Stimulated activated CD8-positive, alpha-beta memory T cell treated with anti-CD3 and anti-CD28 coated beads, Interleukin-4, amount 100 ng/mL, for 1 hour (primary cell): Measurements from ENCODE around the gene UNC5C.

Experiments
- DNase-seq, 2 donors: peaks; one replicate each; pipeline ENCODE4 v3.0.0-alpha.2; 2020; ENCODE audit warnings: low read depth in 2 of 2, low spot score in 1 of 2

Gene UNC5C

GRCh38 chr4:95409127-95409526 is 139.6 kb downstream of the UNC5C start:
- DNase-seq, result no peak

GRCh38 chr4:95402299-95402698 is 146.5 kb downstream of the UNC5C start:
- no peak for DNase-seq

DNA sequence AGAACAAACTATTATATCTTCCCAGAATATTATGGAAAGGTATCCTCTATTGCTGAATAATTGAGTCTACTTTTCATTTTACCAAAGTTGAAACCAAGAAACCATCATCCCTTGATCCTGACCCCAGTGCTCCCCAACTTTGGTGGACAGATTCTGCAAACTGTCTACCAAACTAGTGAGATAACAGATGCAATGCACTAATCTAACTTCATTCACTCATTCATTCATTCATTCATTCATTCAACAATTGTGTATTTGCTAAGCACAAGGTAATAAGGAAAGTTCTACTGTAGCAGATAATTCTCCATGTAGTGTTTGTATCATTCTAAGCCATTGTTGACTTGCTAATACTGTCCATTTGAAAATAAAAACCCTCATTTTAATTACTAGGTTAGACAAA is 150.6 kb downstream of the UNC5C start:
- no peak for DNase-seq

GRCh38 chr4:95394752-95395306 is 153.9 kb downstream of the UNC5C start:
- no peak for DNase-seq

- no peak for DNase-seq
Measured at GRCh38 chr4:95393821-95394220, 155.0 kb downstream of the UNC5C start.

DNA sequence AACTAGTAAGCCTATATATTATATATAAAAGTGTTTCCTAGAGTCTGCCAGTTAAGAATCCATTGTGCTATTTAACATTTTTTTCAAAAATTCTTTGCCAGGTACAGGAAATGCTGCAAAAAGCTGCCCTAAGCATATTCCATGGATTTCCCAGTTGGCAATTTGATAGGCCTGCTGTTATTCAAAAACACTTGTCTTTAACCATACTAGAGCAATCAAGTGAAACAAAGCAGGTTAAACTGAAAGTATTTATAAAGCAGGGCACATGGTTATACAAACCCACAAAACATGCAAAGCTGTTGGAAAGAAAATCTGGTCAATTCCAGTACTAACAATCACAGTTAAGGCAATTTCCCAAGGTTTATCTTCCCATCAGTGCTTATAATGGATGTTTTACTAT is 159.9 kb downstream of the UNC5C start:
- no peak for DNase-seq

DNA sequence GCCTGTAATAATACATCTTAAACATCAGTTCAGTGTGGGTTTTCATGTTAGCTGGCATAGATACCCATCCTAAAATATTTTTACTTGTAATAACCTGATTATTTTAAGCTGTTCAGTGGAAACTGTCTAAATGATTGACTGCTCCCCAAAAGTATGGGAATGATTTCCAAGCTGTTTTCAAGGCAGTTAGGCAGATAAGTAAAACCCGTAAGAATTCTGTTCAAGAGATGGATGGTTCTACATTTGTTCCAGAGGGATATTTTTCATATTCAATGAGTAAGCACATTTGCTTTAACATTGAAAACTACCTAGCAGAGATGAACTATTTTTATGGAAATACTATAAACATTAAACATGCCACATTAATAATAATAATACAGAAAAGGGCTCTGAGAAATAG is 161.1 kb downstream of the UNC5C start:
- no peak for DNase-seq

DNA sequence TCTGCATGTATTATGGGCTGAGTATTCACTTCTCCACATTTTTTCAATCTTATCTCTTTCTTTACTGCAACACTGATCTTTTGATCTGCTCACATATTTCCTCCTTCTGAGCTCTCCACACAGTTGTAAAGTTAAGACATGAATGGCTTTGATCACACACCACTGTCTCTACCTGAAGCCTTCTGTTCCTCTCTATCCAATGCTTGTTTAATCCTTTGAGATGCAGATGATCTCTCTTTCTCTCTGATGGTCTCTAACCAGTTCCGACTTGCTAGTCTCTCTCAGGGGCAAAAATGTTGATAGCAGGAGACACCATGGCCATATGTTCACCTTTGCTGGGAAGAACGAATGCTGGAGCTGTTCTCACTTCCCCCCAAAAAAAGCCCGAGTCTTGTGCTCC is 162.4 kb downstream of the UNC5C start:
- DNase-seq, result no peak

GRCh38 chr4:95381843-95382580 is 166.8 kb downstream of the UNC5C start:
- no peak for DNase-seq

GRCh38 chr4:95379633-95380032 is 169.1 kb downstream of the UNC5C start:
- DNase-seq, result no peak

DNA sequence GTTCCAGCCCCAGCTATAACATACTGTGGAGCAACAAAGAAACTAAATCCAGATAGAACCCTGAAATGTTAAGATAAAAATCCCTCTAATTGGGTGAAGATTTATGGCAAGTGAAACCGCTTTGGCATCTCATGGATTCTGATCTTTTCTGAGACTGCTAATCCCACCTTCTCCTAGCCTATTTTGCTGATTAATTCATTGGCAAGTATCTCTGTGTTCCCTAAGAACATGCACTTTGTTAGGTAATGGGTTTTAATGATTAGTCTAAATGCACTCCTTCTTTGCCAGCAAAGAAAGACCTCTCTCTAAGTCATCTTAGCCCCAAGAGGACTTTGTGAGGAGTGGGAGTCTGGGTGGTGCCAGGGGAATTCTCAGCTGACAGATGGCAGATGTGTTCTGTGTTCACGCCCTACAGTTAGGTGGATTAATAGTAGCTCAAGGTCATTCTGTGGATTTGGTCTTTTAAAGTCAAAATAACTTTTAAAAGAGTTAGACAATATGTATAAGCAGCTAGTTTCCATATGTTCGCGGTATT is 171.3 kb downstream of the UNC5C start:
- no peak for DNase-seq

DNA sequence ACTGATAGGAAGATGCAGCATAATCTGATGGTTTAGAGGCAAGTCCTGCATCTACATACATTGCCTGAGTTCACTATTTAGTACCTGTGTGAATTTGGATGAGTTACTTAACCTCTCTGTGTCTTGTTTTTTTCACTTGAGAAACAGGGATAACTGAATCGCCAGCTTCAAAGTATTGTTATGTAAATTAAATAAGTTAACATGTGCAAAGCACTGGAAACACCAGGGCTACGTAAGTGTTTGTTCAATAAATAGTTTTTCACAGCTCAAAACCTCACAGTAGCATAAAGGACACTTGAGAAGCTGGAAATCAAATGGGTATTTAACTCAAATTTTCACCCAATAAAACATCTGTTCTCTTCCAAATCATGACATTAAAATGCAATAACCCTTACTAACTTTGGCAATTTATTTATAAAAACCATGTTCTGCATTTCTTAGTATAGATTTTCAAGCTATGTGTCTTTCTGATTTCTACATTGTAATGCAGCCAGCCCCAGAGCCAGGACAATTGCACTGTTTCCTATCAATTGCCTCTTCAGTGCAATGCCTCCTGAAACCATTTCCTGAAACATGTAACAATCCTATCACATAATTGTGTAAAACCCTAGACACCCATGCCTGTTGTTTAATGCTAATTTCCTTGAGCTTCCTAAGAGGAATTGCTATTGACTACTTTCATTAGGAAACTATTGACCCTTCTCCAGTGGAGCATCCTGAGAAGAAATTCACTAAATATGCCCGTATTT is 177.1 kb downstream of the UNC5C start:
- DNase-seq, result no peak

- no peak for DNase-seq
Measured at GRCh38 chr4:95367824-95368223, 180.9 kb downstream of the UNC5C start.

DNA sequence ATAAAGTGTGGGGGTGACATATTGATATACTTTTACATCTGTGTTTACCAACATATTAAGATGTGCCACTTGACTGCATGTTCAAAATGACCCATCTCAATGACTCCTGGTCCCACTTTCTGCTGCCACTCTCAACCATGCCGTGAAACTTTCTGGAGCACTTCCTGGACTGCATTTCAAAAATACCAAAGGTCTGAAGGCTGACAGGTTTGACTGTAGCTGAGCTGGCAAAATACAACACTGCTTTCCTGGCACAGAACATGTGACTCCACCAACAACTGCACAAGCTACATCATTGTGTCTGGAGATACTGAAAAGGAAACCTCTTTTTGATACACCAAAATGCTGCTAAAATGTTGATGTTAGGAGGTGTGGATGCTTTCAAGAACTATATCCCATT is 184.8 kb downstream of the UNC5C start:
- DNase-seq, result no peak

- DNase-seq, result no peak
Measured at GRCh38 chr4:95363559-95363925, 185.2 kb downstream of the UNC5C start.

DNA sequence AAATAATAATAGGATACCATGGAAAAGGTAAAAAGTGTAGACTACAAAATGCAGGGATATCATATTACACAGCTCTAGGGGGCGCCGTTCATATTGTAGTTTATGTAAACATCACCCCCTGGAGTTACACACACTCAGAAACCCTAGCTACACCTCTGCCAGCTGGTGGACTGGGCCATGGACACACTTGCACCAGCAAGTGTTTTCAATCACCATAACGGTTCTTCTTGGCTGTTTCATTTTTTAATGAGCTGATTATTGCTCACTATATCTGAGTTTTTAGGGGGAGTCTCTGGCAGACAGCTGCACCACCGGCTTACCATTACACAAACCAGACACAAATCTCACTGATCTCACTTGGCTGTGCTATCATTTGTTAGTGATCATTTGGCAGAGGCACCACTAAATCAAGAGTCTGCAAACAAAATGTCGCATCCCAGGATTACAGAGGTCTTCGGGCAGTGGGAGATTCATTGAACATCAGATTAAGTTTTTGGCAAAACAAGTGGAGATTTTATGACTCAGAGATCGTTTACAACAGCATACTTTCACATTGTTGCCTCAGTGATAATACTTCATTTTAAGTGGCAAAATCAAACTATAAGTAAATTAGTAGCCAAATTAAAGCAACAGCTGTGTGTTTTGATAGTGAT is 185.7 kb downstream of the UNC5C start:
- DNase-seq, result no peak

GRCh38 chr4:95362066-95362465 is 186.7 kb downstream of the UNC5C start:
- DNase-seq, result no peak

DNA sequence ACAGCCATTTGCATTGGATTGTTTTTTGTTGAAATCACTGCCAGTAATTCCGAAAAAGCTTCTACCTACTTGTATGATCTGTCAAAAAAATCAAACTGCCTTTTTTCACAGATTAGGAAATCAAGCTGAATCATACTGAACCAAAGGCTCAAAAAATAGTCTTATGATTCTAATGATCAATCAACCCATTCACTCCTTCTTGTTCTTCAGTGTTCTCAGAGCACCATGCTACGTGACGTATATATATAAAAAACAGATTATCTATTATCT is 187.1 kb downstream of the UNC5C start:
- no peak for DNase-seq

- no peak for DNase-seq
Measured at GRCh38 chr4:95360906-95361695, 187.7 kb downstream of the UNC5C start.

GRCh38 chr4:95360256-95360903 is 188.4 kb downstream of the UNC5C start:
- DNase-seq, result no peak

GRCh38 chr4:95358421-95358820 is 190.4 kb downstream of the UNC5C start:
- DNase-seq, result no peak
